GM19324 (cell line): ENCODE data around the gene OR5M3.

Source experiments
- ATAC-seq: cut with Tn5 transposase; IDR thresholded peaks from one replicate; pipeline ENCODE4 v1.9.1; 2021; ENCODE audit warnings: mild to moderate bottlenecking, moderate library complexity; ENCODE audit not compliant: unreplicated experiment, low FRiP score

The OR5M3 gene

DNA sequence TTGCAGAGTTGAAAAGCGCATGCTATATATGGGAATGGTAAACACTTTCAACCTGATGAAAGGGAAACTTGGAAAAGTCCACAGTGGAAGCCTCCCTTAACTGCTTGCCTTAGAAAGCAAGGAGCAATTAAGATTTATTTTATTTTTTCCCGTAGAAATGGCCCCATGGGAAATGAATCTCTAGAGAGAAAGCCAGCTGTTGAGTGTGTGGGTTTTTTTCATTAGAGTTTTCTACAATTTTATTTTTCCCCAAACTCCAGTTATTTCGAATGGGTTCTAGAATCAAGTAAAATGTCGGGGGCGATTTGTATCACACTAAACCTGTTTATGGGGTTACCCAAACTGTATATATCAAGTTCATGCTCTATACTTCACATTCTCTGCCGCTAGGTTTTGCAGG is at the start of gene OR5M3:
Gene OR5M3 (minus strand): TSS at position 101 of the 400 bp plus-strand sequence. CDS start 2,855 bp downstream, outside the sequence.
- ATAC-seq, result no peak

- no peak for ATAC-seq
These were observed 48.9 kb upstream of the OR5M3 start for GRCh38 chr11:56522008-56522407.

DNA sequence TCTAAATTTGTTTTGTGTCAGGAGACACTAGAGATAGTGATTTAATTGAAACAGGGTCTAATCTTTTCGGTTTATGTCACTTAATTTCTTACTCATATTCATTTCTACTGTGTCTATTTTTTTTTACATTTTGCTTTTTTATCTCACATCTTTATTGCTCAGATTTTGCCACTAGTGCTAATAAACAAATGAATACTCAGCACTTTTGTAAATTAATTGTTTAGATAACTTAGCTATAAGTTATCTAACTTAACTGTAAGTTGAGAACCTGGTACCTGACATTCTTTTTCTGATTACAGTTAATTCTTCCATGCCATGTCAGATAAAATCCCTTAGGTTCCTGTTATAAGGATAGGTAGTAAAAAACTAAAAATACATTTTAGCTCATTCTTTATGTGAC is 40.1 kb upstream of the OR5M3 start:
- ATAC-seq, result no peak

GRCh38 chr11:56509439-56509838 is 36.3 kb upstream of the OR5M3 start:
- ATAC-seq, result no peak

GRCh38 chr11:56497010-56497409 is 23.9 kb upstream of the OR5M3 start:
- ATAC-seq, result no peak

- ATAC-seq, result no peak
These were observed 22.0 kb upstream of the OR5M3 start for GRCh38 chr11:56495117-56495516.

DNA sequence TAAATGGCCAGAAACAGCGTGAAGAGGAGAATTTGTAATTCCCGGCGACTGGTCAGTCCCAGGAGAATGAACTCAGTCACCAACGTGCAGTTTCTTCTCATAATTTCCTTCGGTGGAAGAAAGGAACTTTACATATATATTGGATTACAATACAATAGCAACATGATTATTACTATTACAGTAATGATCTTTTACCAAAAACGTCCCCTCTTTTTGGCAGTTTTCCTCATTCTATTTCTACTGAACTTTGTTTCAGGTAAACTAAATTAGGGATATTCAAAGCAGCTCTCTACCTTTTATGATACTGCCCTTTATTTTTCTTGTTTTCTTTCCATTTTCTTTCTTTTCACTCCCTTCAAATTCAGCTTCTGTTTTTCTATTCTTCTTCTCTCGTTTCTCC is 18.1 kb upstream of the OR5M3 start, which contains the start of gene OR5M8:
Gene OR5M8 (minus strand): TSS at position 101 of the 400 bp plus-strand sequence. CDS start 0 bp downstream, at position 101.
- ATAC-seq, result no peak

DNA sequence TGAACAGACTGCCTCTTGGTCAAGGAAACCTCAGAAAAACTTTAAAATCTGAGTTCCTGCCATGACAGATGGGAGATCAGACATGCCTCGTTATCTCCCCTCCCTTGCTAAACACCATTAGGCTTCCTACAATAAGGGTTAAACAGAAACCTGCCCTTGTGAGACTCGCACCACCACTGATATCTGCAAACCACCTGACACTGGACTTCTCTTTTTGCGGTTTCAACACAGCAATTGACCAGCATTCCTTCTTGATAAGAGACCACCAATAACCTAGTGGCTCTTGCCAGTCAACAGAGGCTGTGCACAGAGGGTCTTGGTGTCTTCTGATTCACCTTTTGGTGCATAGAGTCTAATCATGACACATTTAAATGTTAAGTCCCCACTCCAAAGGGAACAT is 13.6 kb upstream of the OR5M3 start:
- ATAC-seq, result no peak

- ATAC-seq, result no peak
These were observed 1.6 kb upstream of the OR5M3 start for GRCh38 chr11:56474729-56475235.

DNA sequence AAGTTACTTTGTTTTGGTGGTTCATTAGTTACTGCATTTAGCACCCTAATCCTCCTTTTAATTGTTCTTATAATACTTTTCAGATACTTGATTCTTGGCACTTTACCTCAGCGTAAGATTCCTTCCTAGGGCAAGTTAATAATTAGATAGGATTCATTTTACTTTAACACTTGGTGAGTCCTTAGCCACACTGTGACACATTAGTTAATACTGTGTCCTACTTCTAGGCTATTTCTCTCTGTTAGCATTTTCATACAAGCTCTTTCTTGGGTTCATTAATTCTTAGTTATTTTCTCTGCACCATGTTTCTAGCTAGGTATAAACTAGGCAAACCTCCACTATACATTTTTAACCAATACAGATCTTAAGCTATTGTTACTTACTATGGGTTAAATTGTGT is 16.1 kb downstream of the OR5M3 start:
- ATAC-seq, result no peak

- ATAC-seq, result no peak
These were observed 19.6 kb downstream of the OR5M3 start for GRCh38 chr11:56453521-56453920.
